Measurements from ENCODE around the gene PIGA.
A peak's percentile ranks its signal among the peaks of the same experiment; 100 is the strongest.

PIGA gene, protein sequence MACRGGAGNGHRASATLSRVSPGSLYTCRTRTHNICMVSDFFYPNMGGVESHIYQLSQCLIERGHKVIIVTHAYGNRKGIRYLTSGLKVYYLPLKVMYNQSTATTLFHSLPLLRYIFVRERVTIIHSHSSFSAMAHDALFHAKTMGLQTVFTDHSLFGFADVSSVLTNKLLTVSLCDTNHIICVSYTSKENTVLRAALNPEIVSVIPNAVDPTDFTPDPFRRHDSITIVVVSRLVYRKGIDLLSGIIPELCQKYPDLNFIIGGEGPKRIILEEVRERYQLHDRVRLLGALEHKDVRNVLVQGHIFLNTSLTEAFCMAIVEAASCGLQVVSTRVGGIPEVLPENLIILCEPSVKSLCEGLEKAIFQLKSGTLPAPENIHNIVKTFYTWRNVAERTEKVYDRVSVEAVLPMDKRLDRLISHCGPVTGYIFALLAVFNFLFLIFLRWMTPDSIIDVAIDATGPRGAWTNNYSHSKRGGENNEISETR

DNA sequence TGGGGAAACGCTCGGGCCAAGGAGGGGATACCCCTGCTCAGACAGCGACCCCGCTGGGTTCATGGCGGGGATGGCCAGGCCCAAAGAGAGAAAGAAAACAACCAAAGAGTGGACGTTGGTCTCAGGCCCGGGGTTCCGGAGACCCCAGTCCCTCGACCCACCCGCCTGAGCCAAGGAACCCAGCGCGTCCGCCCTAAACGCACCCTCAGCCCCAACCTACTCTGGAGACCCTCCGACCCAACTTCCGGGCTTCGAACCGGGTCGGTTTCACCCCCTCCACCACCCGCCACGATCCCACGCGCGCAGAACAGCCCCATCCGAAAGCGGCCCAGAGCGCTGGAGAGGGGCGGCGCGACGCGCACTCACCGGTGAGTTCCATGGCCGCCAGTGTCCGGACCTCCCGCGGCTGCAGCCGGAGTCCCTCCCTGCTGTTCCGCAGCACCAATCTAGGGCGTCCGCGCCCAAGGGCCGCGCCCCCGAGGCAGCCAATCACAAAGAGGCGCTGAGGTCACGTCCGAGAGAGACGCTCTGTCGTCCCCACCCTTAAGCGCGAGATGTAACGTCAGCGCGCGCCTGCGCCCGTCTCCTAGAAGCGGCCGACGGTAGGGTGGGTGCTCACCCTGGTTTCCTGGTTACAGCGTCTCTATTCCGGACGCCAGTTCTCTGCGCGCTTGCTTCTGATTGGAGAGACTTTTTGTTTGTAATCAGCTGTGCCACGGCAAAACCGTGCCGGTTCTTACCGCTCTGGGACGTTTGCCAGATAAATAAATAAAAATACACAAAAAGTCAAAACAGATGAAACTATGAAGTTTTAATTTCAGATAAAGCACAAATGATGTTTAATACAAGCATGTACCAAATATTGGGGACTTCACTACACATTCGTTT lies at the start of gene PIGA:
Gene PIGA (minus strand): TSS at position 389 of the 888 bp plus-strand sequence. CDS start 3,593 bp downstream, outside the sequence.
- DNase-seq (ENCODE audit: low spot score): peak; percentile 93

DNA sequence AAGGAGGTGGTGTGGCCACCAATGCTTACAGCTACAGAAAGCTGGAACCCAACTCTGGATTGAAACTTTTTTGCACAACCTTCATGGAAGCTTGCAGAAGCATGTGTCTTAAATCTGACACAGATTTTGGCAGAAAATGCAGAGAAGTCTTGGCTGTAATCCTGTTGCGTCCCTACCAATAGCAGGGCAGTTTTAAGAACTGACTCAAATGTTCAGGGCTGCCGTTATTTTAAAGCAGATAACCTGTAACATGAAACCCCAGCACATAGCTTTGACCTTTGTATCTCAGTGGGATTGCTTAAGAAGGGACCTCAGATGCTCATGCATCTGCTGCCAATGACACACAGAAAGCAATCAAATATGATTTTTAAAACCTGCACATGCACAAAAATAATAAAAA lies 49.0 kb upstream of the PIGA start, which contains the start of gene VEGFD:
Gene VEGFD (minus strand): TSS at position 110 of the 400 bp plus-strand sequence. CDS start 467 bp downstream, outside the sequence.
- no peak for DNase-seq (ENCODE audit: low spot score)

DNA sequence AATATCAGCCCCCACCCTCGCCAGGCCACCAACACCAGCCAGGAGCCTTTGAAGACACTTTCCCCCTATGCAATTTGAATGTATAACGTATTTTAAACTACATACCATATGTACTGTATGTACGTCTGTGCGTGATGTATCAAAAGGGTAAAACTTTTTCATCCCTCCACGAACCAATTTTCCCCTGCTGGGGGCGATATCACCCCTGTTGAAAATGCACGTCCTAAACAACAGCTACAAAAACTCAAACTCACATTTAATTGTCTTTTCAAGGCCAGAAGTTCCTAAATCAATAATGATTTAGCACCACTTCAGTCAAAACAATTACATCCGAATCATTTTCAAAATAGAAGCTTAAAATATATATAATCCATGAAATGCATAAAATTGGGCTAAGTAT lies 47.5 kb upstream of the PIGA start:
- DNase-seq (ENCODE audit: low spot score): no peak

DNA sequence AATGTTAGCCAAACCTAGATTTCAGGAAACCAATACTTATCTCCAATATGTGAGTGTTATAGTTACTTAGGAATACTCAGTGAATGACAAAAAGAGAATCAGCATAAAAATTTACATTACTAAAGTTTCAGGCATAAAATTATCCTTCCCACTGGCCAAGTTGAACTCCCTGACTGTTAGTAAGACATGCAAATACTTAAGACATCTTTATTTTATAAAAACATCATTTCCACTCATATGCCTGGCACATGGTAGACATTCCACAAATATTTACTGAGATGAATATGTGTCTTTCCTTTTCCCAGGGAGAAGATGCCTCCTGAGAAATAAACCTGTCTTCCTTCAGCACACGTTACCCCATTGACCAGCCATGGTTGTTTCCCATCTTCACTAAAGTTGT lies 41.6 kb upstream of the PIGA start:
- no peak for DNase-seq (ENCODE audit: low spot score)

DNA sequence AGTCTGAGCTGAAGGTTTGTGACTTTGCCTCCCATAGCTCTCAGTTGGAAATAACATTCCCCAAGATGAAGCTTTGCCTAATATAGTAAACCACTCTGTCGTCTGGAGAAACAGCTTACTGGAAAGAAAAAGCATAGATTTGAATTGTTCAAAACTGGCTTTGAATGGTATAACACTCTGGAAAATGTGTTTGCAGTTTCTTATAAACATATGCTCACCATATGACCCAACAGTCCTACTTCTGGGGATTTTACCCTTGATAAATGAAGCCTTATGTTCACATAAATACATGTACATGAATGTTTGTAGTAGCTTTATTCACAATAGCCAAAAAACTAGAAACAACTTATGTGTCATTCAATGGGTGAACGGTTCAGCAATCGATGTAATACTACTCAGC lies 38.7 kb upstream of the PIGA start:
- no peak for DNase-seq (ENCODE audit: low spot score)

DNA sequence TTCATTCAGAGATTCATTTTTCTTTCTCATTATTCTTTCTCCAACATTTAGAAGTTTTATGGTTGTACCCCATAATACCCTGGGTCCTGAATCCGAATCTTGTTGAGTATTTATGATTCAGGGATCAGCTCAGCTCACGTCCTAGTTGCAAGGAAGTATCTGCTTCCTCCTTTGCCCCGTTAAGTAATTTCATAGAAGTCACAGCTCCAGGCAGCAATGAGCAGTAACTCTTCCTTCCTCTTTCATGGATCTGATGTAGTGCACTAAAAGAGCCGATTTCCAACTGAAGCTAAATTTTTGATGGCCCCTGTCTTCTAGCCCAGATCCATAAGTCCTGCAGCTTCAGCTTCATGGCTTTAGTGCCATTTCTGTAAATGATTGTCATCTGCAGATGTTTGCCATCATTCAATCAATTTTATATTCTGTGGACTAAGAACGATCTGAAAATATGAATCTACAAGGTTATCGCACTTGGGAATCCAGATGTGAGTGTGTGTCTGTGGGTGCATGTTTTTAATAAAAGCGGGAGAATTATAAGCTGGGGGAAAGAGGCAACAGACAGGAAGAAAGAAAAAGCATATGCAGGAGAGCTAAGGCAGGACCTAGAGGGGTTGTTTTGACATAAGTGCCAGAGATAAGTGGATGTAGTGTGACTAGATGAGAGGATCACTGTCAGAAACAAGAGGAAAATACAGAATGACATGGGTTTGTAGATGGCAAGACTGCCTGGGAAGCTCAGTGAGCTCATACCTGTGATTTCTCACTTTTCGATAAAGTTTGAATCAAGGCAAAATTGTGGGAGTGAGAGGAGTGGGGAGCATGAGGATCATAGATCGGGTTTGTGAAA lies 31.4 kb upstream of the PIGA start:
- no peak for DNase-seq (ENCODE audit: low spot score)

DNA sequence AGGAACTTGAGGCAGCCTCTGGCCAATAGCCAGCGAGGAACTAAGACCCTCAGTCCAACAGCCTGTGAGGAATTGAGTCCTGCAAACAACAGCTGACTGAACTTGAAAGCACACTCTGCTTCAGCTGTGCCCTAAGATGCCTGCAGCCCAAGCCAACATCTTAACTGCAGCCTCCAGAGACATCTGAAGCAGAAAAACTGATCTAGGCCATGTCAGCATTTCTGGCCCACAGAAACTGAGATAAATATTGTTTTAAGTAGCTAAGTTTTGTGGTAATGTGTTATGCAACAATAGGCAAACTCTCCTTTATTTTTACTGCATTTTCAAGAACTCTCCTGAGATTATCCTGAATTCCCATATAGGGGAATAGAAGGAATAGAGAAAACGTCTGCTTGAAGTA lies 24.4 kb upstream of the PIGA start:
- no peak for DNase-seq (ENCODE audit: low spot score)

DNA sequence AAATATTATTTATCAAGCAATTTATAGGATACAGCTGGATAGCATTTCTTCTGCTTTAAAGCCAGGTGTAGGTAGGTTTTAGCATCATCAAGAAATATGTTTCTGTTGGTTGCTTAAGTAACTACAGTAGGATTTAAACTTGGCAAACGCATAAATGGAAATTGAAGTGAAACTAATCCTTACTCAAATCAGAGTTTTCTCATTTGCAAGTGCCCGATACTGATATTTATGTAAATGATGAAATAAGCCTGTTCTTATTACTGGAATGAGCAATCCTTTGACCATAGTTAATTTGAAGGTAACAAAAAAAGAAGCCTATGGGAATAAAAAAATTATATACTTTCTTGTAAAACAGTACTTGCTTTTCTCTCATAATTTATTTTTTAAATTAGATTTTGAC lies 23.2 kb upstream of the PIGA start:
- DNase-seq (ENCODE audit: low spot score): no peak

DNA sequence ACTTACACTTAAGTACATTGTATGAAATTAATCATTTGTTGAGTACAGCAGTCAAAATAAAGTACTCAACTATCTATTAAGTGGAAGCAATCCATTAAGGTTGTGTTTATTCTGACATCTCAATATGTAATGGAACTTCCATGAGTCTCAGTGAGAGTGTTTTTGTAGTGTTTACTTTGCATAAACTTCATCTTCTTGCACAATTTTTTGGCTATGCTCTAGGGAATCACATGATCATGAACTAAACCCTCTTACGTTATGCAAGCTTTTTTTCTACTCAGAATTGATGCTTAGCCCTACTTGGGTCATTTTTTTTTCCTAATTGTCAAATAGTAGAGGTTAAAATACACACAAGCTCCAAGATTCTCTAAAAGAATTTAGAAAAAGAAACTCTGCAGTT lies 21.1 kb upstream of the PIGA start:
- no peak for DNase-seq (ENCODE audit: low spot score)

DNA sequence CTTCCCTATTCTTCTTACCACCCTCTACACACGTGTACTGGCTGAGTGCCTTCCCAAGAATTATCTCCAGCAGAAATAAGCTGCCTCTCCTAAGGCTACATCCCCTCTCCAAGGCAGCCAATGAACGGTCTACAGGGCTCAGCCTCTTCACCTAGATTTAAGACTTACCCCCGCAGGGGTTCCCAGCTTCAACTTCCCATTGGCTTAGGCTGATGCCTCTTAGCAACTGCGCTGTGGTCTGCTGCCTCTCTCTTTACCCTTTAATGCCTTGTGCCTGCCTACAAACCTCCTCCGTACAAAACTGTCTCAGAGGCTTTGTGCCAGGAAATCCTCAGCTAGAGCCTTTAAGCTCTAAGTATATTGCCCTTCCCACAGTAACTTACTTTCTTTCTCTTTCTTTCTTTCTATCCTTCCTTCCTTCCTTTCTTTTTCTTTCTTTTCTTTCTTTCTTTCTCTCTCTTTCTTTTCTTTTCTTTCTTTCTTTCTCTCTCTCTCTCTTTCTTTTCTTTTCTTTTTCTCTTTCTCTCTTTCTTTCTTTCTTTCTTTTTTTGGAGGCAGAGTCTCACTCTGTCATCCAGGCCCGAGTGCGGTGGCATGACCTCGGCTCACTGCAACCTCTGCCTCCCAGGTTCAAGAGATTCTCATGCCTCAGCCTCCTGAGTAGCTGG lies 15.1 kb upstream of the PIGA start:
- DNase-seq (ENCODE audit: low spot score): peak; percentile 10

DNA sequence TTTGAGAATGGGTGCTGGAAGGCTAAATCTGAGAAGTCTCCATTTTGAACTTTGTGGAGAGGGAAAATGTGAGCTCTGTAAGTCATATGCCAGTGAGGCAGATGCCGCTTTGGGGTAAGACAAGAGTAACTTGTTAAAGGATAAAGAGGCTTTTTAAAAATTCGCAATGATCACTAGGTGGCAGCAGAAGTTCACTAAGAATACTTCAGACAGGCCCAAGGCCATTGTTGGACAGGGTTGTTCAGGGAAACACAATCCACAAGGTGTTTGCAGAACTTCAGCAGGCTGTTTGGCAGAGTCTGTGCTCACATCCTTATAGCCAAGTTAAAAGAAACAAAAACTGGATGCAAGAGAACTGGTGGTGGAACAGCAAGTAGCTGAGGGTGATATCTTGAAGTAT lies 13.7 kb upstream of the PIGA start:
- peak; percentile 32 for DNase-seq (ENCODE audit: low spot score)

DNA sequence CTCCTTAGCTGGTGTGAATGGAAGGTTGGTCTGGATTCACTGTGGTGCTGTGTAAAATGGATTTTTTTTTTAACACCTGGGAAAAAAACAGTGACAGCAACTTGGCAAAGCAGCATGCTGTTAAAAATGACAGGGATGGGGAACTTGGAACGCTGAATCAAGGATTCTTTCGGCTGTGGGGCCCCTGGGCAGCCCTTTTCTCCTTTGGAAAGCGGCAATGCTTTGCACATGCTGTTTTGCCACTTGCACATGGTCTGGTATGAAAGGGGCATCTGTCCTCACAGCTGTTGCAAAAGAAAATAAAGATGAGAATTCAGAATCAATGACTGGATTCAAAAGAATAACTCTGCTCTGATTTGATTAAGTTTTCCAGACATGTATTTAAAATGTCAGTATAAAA lies 10.7 kb upstream of the PIGA start:
- no peak for DNase-seq (ENCODE audit: low spot score)

DNA sequence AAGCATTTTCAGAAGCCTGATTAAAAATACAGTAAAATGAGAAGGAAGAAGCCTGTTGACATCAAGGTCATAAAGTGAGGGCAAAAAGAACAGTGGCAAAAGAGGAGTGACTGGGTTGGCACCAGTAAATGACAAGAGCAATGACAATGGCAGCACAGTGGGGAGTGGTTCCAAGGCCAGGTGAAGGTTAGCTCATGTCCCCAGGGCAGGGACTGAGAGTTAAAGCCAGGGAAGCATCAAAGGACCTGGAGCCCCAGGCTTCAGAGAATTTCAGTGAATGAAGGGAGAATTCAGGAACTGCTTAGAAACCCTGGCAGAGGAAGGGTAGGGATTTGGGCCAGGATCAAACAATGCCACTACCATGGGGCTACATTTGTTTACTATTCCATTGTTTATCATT lies 8.8 kb upstream of the PIGA start:
- no peak for DNase-seq (ENCODE audit: low spot score)

DNA sequence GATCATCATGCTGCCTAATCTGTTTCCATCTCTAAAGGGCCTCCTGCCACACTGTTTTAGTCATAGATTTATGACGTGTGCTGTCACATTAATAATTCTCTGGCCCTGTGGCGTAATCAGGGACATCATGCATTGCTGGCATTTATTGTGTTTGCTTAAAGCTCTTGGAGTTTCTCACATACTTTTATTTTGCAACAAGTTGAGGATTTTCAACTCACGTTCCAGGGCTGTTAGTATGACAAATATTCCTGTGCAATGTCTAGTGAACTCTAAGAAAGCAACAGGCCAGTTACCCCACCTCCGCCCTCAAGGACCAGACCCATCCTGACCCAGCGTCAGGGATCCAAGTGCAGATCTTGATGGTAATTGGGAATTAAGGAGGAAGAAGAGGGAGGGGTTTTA lies 7.8 kb upstream of the PIGA start:
- no peak for DNase-seq (ENCODE audit: low spot score)

DNA sequence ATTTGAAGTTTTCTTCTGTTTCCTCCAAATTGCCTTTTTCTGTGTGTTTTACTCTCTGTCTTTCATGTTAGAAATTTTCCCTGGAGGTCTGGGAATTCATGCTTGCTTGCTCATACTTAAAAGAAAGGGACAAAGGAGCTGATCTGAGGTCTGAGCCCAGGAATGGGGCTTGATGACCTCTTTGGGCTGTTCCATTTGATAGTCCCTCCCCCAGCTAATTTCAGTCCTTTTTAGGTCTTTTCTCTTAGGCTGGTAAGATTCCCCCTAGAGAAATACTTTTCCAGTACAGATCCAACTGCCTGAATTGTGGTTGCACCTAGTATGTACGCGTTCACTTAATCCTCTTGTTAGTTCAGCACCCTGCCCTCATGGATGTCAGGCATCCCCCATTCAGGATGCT lies 5.5 kb upstream of the PIGA start:
- no peak for DNase-seq (ENCODE audit: low spot score)

DNA sequence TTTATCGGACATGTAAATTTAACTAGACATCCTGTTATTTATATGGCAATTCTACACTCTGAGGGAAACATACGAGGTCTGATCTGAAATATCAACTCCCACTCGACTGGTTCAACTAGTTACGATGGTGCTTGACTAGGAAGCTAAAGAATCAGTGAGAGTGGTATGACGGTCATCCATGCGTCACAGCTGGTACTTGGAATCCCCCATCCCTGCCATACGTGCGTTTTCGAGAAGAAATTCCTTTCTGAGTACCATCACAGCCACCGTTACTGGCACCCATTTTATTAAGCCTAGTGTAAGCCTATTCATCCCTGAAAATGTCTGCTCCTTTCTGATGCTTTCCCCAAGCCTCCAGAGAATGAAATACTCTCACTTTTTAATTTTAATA lies 695 bp upstream of the PIGA start:
- peak; percentile 14 for DNase-seq (ENCODE audit: low spot score)

DNA sequence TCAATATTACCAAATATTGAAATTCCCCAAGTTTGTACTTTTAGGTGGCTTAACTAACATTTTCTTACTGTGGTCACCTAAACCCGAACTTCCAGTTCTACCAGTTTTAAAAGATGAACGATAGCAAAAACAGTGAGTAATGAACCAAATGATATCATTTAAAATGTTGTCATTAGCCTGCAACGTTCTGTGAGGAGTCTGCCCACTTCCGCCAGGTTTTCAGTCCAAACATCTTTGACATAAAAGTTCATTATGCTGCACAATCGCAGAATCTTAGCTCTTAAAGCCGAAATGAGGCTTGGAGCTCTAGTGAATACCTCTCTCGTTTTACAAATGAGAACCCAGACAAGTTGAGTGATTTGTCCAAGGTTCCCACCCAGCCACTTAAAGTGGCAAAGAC lies 762 bp downstream of the PIGA start:
- no peak for DNase-seq (ENCODE audit: low spot score)

DNA sequence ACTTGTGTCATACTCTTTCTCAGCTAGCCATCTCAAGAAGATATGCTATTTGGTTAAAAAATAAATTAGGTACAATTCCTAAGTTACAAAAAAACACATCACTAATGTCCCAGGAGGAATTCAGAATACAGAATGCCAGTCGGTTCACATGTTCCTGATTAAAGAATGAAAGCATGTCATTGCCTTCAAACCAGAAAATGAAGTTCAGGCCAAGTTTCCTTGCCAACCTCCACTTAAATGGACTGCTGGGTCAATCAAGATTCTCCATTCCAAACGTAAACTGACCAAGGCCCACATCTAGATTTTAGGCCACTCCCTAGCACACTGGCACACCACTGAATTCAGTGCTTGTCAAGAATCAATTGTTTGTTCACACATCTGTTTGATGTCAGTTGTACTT lies 6.5 kb downstream of the PIGA start:
- DNase-seq (ENCODE audit: low spot score): no peak

DNA sequence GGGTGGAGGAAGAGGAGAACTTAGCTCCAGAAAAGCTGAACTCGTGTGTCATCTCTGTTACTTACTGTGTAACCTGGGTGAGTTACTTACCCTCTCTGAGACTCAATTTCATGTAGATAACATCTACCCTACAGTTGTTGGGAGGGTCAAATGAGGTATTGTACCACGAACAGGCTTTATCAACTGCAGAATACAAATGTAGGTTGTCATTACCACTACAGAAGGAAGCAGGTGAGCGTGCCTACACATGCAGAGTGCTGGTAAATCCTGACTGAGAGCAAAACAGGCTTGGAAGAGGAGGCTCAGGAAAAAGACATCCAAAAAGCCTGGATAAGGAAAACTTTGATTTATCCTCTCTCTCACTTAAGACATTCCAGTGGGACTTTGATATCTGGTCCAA lies 7.2 kb downstream of the PIGA start:
- DNase-seq (ENCODE audit: low spot score): no peak

DNA sequence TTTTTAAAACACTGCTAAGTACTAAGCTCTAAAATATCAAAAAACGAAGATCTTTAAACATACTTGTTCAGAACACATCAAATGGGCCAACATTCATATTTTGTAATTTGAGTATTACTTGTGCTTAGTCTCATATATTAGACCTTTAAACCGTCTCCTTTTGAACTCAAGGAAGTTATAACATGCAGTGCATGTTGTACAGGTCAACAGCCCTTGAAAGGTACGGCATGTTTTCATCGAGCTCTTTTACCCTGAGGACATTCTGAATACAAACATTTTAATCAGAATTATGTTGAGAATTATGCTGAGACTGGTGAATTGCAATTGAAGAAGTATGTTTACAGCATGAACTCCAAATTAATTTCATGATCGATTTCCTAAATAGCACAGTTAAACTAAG lies 12.9 kb downstream of the PIGA start:
- DNase-seq (ENCODE audit: low spot score): no peak

DNA sequence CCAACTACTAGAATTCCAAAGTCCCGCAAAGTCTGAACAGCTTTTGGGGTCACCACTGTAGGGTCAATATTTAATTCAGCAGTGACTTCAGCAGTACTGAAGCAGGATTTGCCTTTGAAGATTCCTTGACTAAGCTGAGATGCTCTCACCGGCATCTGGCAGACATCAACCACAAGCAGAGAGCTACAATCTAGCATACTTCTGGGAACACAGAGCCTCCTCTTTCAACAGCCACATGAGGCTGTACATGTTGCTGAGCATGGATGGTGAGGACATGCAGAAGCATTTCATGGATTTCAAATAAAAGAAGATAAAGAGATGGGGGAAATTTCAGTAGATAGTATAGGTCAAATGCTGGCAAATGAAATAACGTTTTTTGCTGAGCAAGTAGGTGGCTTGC lies 13.3 kb downstream of the PIGA start:
- DNase-seq (ENCODE audit: low spot score): no peak

DNA sequence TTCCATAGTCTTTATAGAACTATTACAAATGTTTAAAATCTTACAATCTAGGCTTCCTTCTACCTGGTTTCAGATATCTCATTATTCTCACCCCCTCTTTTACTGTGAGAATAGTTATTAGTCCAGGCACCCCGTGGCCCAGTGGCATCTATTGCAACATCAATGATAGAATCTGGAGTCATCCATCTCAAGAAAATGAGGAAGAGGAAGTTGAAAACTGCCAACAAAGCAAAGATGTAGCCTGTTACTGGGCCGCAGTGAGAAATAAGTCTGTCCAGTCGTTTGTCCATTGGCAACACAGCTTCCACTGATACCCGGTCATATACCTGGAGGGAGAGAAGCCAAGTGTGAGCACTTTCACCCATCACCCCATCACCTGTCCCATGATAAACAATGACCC lies 13.9 kb downstream of the PIGA start:
- DNase-seq (ENCODE audit: low spot score): no peak

All from iPS-NIHi11 (cell line).